ENCODE data around the gene RIOK2. TPM values are rescaled to one million over a fixed set of nuclear protein-coding genes. Genes with fewer than 3 reads are reported as not detected.

Gene RIOK2
- total and polyA plus RNA-seq, 2 donors (not counting 1 experiment from before 2014, with no cell fraction given) = 18.2 to 24.6 TPM

- Histone ChIP-seq H3K9me3 (ENCODE audit: control insufficient read depth, insufficient read depth, low read depth, low read length) (no peaks in the 10 kb centered on the region), H2AFZ (ENCODE audit: low read length) (no peak overlapping the region), H3K27ac (ENCODE audit: insufficient read depth, low read length) (no peak overlapping the region), H3K79me2 (ENCODE audit: control insufficient read depth, insufficient read depth, low read length) (no peaks in the 10 kb centered on the region), H3K27me3 (ENCODE audit: control insufficient read depth, insufficient read depth, low read length) (peaks cover 14% of the 10 kb centered on the region), H4K20me1 (ENCODE audit: control insufficient read depth, extremely low read depth, insufficient read depth, low read length) (no peaks in the 10 kb centered on the region), H3K4me3 (replicated peaks in 1 of 4; ENCODE audit: control extremely low read depth in 1 of 4, insufficient read depth in 1 of 4, low read depth in 3 of 4, low read length in 4 of 4) (no peak overlapping the region), H3K9ac (ENCODE audit: insufficient read depth, low read length) (no peak overlapping the region), H3K4me1 (ENCODE audit: control insufficient read depth, extremely low read depth, insufficient read depth, low read length) (no peaks in the 10 kb centered on the region), H3K4me2 (ENCODE audit: extremely low read depth, insufficient read depth, low read length) (no peak overlapping the region), H3K36me3 (ENCODE audit: control insufficient read depth, insufficient read depth, low read length) (no peaks in the 10 kb centered on the region)
- TF ChIP-seq, protein P1, sequence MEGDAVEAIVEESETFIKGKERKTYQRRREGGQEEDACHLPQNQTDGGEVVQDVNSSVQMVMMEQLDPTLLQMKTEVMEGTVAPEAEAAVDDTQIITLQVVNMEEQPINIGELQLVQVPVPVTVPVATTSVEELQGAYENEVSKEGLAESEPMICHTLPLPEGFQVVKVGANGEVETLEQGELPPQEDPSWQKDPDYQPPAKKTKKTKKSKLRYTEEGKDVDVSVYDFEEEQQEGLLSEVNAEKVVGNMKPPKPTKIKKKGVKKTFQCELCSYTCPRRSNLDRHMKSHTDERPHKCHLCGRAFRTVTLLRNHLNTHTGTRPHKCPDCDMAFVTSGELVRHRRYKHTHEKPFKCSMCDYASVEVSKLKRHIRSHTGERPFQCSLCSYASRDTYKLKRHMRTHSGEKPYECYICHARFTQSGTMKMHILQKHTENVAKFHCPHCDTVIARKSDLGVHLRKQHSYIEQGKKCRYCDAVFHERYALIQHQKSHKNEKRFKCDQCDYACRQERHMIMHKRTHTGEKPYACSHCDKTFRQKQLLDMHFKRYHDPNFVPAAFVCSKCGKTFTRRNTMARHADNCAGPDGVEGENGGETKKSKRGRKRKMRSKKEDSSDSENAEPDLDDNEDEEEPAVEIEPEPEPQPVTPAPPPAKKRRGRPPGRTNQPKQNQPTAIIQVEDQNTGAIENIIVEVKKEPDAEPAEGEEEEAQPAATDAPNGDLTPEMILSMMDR (conservative IDR thresholded peaks at IDR 0.05 in 1 of 2, IDR thresholded peaks at IDR 0.05 in 1 of 2; ENCODE audit: low read depth in 1 of 2, low read length in 2 of 2) = no peak
- TF ChIP-seq EZH2 (IDR thresholded peaks at IDR 0.05; ENCODE audit: low read length, missing control alignments) = no peak
- DNase-seq (ENCODE audit: low read depth in 2 of 2) = no peak
Observed at GRCh38 chr5:97120195-97120594, 62.9 kb downstream of the RIOK2 start.

GRCh38 chr5:97119007-97119390, 64.0 kb downstream of the RIOK2 start:
- no peak overlapping the region for H3K4me2 ChIP-seq (ENCODE audit: extremely low read depth, insufficient read depth, low read length)
- H3K9ac ChIP-seq (ENCODE audit: insufficient read depth, low read length) = no peak overlapping the region
- no peaks in the 10 kb centered on the region for H3K36me3 ChIP-seq (ENCODE audit: control insufficient read depth, insufficient read depth, low read length)
- TF ChIP-seq, protein P1 (conservative IDR thresholded peaks at IDR 0.05 in 1 of 2, IDR thresholded peaks at IDR 0.05 in 1 of 2; ENCODE audit: low read depth in 1 of 2, low read length in 2 of 2) = no peak
- no peak for TF ChIP-seq EZH2 (IDR thresholded peaks at IDR 0.05; ENCODE audit: low read length, missing control alignments)
- H3K9me3 ChIP-seq (ENCODE audit: control insufficient read depth, insufficient read depth, low read depth, low read length) = no peaks in the 10 kb centered on the region
- H3K4me1 ChIP-seq (ENCODE audit: control insufficient read depth, extremely low read depth, insufficient read depth, low read length) = no peaks in the 10 kb centered on the region
- H3K27me3 ChIP-seq (ENCODE audit: control insufficient read depth, insufficient read depth, low read length) = peaks cover 12% of the 10 kb centered on the region
- DNase-seq (ENCODE audit: low read depth in 2 of 2) = no peak
- no peaks in the 10 kb centered on the region for H3K79me2 ChIP-seq (ENCODE audit: control insufficient read depth, insufficient read depth, low read length)
- no peaks in the 10 kb centered on the region for H4K20me1 ChIP-seq (ENCODE audit: control insufficient read depth, extremely low read depth, insufficient read depth, low read length)
- H3K4me3 ChIP-seq (replicated peaks in 1 of 4; ENCODE audit: control extremely low read depth in 1 of 4, insufficient read depth in 1 of 4, low read depth in 3 of 4, low read length in 4 of 4) = no peak overlapping the region
- H3K27ac ChIP-seq (ENCODE audit: insufficient read depth, low read length) = no peak overlapping the region
- no peak overlapping the region for H2AFZ ChIP-seq (ENCODE audit: low read length)

DNA sequence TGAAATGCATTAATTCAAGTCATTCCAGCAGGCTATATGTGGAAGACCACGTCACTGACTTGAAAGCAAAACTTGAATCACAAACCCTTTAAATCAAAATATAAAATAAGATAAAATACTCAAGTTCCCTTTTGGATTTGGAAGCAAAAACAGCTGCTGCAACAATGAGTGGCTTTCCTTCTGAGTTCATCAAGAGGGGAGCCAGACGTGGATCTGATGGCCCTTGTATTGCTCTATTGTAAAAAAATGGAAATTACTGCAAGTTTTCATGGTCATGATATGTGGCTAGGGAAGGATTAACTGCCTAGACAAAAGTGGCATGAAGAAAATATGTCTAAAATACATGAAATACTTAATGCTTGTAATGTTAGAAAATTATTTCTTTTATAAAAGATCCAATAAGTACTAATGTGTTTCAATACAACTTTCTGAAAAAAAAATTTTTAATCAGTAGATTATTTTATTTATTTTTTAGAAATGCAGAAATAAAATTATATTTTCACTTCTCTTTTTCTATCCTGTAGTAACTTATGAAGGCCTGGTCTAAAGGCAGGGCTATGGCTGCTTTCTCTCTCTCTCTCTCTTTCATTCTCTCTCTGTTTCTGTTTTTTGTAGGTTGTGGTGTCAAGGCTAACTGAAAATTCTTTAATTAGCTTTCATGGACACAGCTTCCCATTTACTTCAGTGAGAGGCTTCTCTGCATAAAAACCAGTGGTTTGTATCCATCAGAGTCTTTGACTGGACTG, 64.6 kb downstream of the RIOK2 start:
- Histone ChIP-seq H3K27me3 (ENCODE audit: control insufficient read depth, insufficient read depth, low read length) (peaks cover 12% of the 10 kb centered on the region), H3K4me2 (ENCODE audit: extremely low read depth, insufficient read depth, low read length) (no peak overlapping the region), H3K9ac (ENCODE audit: insufficient read depth, low read length) (no peak overlapping the region), H3K27ac (ENCODE audit: insufficient read depth, low read length) (no peak overlapping the region), H3K4me1 (ENCODE audit: control insufficient read depth, extremely low read depth, insufficient read depth, low read length) (no peaks in the 10 kb centered on the region), H3K9me3 (ENCODE audit: control insufficient read depth, insufficient read depth, low read depth, low read length) (no peaks in the 10 kb centered on the region), H3K36me3 (ENCODE audit: control insufficient read depth, insufficient read depth, low read length) (no peaks in the 10 kb centered on the region), H4K20me1 (ENCODE audit: control insufficient read depth, extremely low read depth, insufficient read depth, low read length) (no peaks in the 10 kb centered on the region), H2AFZ (ENCODE audit: low read length) (no peak overlapping the region), H3K79me2 (ENCODE audit: control insufficient read depth, insufficient read depth, low read length) (no peaks in the 10 kb centered on the region), H3K4me3 (replicated peaks in 1 of 4; ENCODE audit: control extremely low read depth in 1 of 4, insufficient read depth in 1 of 4, low read depth in 3 of 4, low read length in 4 of 4) (no peak overlapping the region)
- no peak for DNase-seq (ENCODE audit: low read depth in 2 of 2)
- TF ChIP-seq EZH2 (IDR thresholded peaks at IDR 0.05; ENCODE audit: low read length, missing control alignments) = no peak
- TF ChIP-seq, protein P1 (conservative IDR thresholded peaks at IDR 0.05 in 1 of 2, IDR thresholded peaks at IDR 0.05 in 1 of 2; ENCODE audit: low read depth in 1 of 2, low read length in 2 of 2) = no peak
